HG03196 (cell line): ENCODE results near the gene RDM1.

Source experiments
- ATAC-seq: cut with Tn5 transposase; IDR thresholded peaks from one replicate; pipeline ENCODE4 v1.9.1; 2021; ENCODE audit not compliant: unreplicated experiment

The RDM1 gene

GRCh38 chr17:35934760-35935159 is 4.2 kb upstream of the RDM1 start:
- ATAC-seq, result no peak

DNA sequence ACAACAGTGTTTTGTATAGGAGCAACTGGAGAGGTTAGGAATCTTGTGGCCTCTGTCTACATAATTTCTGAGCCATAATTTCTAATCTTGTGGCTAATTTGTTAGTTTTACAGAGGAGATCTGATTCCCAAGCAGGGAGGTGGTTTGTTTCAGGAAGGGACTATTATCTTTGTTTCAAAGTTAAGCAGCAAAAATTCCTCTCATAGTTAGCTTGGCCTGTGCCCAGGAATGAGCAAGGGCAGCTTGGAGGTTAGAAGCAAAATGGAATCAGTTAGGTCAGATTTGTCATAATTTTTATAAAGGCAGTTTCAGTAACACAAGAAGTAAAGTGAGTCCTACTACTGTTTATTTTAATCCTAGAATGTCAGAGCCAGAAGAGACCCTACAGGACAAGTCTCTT is 2.0 kb upstream of the RDM1 start:
- ATAC-seq, result no peak

DNA sequence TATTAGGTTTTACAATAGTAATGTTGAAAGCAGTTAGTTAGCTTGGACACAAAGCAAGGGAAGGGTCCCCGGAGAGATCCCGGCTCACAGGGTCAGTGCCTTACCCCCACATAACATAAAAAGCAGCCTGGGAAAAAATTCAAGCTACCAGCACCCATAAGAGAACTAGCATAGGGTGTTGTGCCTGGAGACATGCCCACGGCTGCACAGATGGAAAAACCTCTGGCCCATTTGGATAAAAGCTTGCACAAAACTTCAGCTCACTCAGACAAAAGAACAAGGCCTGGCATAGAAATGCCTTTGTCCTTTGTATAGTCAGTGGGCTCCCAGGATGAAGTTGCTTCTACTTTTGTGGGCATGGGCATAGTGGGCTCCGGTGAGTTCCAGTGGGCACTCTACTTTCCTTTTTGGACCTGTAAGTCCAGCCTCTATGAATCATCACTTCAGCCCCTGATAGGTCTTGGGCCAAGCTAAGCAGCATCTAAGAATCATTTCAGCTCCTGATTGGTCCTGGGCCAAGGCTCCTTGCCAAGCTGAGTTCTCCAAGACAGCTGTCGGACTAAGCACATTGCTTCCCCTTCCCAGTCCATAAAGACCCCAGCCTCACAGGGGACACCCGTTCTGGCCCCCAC is 1.3 kb upstream of the RDM1 start:
- ATAC-seq, result no peak

- no peak for ATAC-seq
These were observed 2.9 kb downstream of the RDM1 start for GRCh38 chr17:35927714-35928113.

DNA sequence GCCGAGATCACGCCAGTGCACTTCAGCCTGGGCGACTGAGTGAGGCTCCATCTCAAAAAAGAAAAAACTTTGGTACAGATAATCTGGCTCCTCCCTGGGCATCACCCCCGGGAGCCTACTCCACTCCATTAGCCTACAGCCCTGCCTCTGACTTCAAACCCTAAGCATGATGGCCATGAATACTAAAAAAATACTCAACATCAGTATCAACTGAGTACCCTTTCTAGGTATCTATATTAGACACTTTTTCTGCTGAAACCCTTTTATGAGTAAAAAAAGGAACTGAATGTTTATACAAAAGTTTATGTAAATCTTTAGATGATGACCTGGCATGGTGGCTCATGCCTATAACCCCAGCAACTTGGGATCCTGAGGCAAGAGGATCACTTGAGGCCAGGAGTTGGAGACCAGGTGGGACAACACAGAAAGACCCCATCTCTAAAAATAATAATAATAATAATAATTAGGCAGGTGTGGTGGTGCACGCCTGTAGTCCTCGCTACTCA is 6.9 kb downstream of the RDM1 start:
- no peak for ATAC-seq

DNA sequence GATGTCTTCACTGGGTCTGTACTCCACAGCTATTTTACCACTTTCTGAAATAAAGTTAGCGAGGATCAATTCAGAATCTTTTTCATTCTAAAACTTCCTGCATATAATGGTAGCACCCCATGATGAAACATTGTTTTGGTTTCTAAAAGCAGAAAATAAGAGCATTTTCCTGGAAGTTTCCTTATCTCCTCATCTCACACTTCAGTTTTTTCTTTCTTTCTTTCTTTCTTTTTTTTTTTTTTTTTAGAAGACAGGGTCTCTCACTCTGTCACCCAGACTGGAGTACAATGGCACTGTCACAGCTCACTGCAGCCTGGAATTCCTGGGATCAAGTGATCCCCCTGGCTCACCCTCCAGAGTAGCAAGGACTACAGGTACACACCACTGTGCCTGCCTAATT is 10.3 kb downstream of the RDM1 start:
- ATAC-seq, result no peak

DNA sequence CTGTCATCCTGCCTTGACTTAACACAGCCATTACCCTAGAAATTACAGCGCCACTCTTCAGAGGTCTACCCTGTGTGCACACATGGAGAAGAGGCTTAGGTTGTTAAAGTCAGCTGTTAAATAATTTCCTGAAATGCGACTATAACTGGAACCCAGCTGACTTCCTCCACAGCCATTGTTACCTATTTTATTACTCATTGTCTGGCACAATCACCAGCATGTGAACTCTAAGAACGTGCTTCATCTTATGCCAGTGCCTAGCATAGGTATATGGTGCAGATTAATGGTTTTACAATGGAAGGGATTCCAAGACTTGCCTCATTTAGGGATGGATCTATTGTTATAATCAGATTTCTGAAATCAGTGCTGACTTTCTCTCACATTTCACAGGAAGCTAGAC is 11.9 kb downstream of the RDM1 start:
- no peak for ATAC-seq

DNA sequence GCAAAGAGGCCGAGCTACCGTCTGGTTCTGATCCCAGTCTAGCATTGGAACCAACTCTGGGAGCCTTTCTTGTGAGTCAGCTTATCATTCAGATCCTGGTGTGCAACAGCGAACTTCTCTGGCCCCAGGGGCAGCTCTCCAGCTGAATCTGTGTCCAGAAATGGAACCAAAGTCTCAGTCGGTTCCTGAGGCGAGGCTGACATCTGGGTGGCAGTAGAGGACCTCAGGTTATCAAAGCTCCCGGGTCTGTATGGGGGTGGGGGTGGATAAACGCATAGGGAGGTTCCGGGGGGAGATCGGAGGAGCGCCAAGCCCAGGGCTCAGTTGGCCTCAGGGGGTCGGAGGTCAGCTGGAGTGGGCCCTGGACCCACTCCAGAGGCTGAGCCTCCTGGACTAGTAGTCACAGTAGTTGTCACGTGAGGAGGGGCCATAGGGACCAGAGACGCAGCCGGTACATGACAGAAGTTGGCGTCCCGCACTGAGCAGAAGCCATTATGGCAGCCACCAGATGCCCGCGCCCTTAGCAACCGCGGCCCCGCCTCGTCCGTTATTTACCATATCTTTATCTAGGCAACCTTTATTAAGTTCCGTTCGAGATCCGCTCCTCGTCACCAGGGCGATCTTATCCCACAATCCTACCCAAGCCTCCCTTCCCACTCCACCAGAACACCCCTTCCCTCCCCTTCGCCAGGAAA is 12.9 kb downstream of the RDM1 start:
- no peak for ATAC-seq

DNA sequence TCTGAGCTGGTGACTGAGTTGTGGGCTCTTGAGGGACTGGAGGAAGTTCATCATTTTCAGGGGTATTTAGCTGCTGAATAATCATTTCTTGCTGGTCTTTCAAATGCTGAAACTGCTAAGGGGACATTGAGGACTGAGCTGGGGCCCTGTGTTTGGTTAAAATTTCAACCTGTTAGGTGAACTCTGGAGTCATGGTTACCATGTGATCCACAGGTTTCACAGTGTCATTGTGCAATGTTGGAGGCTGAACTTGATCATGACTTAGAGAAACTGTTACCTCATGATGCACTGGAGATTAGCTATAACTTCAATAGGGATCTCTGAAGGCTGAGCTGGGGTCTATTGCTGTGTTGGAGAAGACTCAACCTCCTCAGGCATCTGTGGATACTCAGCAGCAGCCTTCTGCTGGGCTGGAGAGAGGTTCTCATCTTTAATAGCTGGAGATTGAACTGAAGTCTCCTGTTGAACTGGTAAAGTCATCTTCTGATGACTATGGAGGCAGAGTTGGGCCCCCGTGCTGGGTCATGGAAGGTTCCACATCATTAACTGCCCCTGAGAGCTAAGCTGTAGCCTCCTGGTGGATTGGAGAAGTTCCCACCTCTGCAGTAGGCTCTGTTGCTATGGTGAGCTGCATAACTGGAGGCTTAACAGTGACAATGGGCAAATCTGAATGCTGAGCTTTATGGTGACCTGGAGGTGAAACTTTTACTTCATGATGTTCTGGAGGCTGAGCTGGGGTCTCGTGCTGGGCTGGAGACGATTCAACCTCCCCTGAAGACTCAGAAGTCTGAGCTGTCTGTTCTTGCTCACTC is 15.2 kb downstream of the RDM1 start:
- no peak for ATAC-seq

DNA sequence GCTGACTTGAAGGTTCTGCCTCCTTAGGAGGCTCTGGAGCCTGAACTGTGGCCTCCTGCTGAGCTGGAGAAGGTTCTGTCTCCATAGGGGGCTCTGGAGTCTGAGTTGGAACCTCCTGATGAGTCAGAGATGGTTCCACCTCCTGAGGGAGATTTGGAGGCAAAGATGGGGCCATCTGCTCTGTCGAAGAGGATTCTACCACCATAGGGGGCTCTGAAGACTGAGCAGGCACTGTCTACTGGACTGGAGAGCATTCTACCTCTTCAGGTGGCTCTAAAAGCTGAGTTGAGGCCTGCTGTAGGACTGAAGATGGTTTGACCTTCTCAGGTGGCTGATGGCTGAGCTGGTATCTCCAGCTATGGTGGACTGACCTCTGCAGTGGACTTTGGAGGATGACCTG is 16.2 kb downstream of the RDM1 start:
- ATAC-seq, result no peak

DNA sequence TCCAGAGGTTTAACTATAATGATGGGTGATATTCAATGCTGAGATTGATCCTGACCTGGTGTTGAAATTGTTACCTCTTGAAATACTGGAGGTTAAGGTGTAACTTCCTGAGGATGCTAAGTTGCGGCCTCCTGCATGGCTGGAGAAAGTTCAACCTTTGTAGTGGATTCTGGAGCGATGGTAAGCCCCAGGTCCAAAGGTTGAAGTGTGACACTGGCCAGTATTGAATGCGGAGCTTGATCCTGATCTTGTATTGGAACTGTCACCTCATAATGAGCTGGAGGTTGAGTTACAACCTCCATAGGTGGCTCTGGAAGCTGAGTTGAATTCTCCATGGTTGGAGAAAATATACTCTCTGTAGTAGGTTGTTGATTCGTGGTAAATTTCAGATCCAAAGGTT is 17.0 kb downstream of the RDM1 start:
- no peak for ATAC-seq

GRCh38 chr17:35912942-35913341 is 17.6 kb downstream of the RDM1 start:
- ATAC-seq, result no peak

DNA sequence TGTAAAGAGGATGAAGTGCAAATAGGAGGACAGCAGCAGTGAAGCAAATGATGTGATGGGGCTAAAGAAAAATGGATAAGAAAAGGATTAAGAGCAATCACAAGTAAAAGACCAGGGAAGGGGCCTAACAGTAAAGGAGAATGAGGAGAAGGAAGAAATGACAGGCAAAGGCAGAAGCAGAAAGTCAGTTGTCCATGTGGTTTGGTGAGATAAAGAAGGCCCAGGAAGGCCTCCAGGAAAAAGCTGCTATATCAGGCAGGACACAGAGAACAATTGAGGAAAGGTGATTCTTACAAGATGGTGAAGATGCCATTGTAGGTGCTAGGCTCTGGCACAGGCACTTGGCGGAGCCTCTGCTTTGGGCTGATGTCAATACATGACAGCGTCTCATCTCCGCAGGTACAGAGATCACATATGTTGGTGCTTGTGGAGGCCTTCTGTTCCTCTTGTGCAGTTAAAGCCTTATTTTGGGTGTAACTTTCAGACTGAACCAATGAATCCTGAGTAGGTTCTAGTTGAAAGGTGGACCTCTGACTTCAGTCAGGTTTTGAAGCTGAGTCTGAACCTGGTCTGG is 18.1 kb downstream of the RDM1 start:
- no peak for ATAC-seq

GRCh38 chr17:35909408-35909807 is 21.2 kb downstream of the RDM1 start:
- no peak for ATAC-seq

DNA sequence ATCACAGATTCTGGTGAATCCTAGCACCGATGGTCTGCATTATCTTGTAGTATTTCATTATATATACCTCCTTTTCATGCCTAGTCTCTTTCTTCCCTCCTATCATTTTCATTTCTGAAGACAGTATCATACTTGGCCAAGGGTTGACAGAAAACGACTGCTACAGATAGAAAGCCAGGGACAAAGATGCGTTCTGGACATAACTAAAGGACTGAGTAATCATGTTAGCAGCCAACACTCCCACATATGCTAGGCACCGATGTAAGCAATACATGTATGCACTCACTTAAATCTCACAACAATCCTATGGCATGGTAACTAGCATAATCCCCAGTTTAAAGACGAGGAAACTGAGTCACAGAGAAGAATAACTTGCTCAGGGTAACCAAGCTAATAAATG is 22.9 kb downstream of the RDM1 start:
- ATAC-seq, result no peak

DNA sequence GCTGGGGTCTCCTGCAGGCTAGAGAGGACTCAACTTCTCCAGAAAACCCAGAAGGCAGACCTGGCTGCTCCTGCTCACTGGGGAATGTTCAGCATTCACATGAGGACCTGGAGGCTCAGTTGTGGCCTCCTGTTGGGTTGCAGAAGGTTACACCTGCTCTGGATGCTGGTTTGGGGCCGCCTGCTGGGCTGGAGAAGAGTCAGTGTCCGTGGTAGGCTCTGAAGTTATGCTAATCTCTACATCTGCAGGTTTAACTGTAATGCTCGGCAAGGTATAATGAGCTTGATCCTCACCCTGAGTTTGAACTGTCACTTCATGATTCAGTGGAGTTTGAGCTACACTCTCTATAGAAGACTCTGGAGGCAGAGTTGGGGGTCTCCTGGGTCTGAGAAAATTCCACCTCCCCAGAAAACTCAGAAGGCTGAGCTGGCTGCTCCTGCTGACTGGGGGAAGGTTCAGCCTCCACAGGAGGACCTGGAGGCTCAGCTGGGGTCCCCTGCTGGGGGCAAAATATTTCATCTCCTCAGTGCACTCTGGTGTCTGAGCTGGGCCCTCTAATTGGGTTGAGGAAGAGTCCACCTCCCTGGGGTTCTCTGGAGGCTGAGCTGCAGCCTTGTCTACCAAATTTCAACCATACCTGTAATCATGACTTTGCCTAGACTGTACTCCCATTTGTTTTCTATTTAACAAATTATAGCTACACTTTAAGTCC is 23.5 kb downstream of the RDM1 start:
- ATAC-seq, result no peak

DNA sequence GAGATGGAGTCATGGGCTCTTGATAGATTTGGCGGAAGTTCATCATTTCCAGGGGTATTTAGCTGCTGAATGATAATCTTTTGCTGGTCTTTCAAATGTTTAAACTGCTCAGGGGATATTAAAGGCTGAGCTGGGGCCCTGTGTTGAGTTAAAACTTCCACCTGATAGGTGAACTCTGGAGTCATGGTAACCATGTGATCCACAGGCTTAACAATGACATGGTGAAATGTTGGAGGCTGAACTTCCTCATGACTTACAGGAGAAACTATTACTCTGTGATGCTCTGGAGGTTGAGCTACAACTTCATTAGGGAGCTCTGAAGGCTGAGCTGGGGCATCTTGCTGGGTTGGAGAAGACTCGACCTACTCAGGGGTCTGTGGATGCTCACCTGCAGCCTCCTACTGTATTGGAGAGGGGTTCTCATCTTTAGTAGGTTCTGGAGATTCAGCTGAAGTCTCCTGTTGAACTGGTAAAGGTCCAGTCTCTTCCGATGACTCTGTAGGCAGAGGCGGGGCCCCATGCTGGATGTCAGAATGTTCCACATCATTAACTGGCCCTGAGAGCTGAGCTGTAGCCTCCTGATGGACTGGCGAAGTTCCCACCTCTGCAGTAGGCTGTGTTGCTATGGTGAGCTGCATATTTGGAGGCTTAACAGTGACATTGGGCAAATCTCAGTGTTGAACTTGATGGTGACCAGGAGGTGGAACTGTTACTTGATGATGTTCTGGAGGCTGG is 24.2 kb downstream of the RDM1 start:
- no peak for ATAC-seq

GRCh38 chr17:35903451-35903850 is 27.1 kb downstream of the RDM1 start:
- no peak for ATAC-seq

DNA sequence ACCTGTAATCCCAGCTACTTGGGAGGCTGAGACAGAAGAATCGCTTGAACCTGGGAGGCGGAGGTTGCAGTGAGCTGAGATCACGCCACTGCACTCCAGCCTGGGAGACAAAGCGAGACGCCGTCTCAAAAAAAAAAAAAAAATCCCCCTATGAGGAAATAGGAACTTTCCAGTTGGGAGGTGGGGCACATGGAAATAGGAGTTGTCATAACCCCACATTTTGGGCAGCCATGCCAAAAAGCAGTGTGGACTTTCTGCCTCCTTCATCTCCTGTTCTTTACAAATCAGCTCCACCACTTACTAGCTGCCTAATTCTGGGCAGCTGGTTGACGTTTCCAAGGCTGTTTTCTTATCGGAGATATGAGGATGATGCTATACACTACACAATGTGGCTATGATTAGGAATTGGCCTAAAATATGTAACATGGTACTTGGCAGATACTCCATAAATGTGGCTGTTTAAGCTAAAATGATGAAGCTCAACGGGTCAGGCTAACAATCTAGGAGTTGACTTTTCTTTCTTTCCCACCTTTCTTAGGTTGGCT is 28.9 kb downstream of the RDM1 start:
- no peak for ATAC-seq
